Transverse colon (tissue), 4 donors: ENCODE results near the gene ESYT2.

ENCODE experiments used
- CTCF ChIP-seq, 5 experiments: fragments of 200-600 bp in 3 of 5; fragments of 450-650 bp in 2 of 5; sonication (generic) in 3 of 5; IDR thresholded peaks; 1 replicate in 2 of 5; 2 replicates in 3 of 5; pipeline ENCODE4 v1.5.1; 2016 to 2017; ENCODE audit warnings: antibody characterized with exemption in 5 of 5, inconsistent platforms in 3 of 5, mild to moderate bottlenecking in 2 of 5, moderate library complexity in 1 of 5
- POLR2A ChIP-seq: fragments of 450-650 bp; IDR thresholded peaks from one replicate; pipeline ENCODE4 v1.6.1; 2016; ENCODE audit warnings: antibody characterized with exemption, mild to moderate bottlenecking, moderate library complexity
- POLR2AphosphoS5 ChIP-seq, 3 donors: sonication (generic); formaldehyde crosslinking; IDR thresholded peaks; one replicate each; pipeline ENCODE4 v1.6.1; 2016; ENCODE audit warnings: antibody characterized with exemption in 3 of 3

GRCh38 chr7:158772916-158773315 is 56.4 kb downstream of the ESYT2 start:
- TF ChIP-seq CTCF (IDR thresholded peaks at IDR 0.05) (no peak), POLR2AphosphoS5 (IDR thresholded peaks at IDR 0.05) (no peak), POLR2A (no peak)
